ENCODE data around the gene KLHL17. TPM values are rescaled to one million over a fixed set of nuclear protein-coding genes. Genes with fewer than 3 reads are reported as not detected.
A peak's percentile ranks its signal among the peaks of the same experiment; 100 is the strongest.

Gene KLHL17
- total RNA-seq, 1 donor from 2014 or later = 6.4 TPM

GRCh38 chr1:923991-924655 lies 36.3 kb upstream of the KLHL17 start:
- intact Hi-C loops (cut with micrococcal nuclease) = no loop called here
- Histone ChIP-seq H3K27me3 (ENCODE audit: low read depth) (peaks cover 98% of the 10 kb centered on the region), H3K27ac (replicated peaks) (no peak overlapping the region), H3K36me3 (no peaks in the 10 kb centered on the region), H3K4me3 (peak overlapping the region; percentile 67), H3K9me3 (replicated peaks) (no peaks in the 10 kb centered on the region), H3K4me1 (peaks cover 49% of the 10 kb centered on the region)
- no peak for DNase-seq
- TF ChIP-seq CTCF (IDR thresholded peaks at IDR 0.05; ENCODE audit: borderline replicate concordance) = no peak

GRCh38 chr1:924656-925560 lies 35.5 kb upstream of the KLHL17 start:
- intact Hi-C loops (cut with micrococcal nuclease) = no loop called here
- H3K4me3 ChIP-seq = peak overlapping the region; percentile 67
- no peak for TF ChIP-seq CTCF (IDR thresholded peaks at IDR 0.05; ENCODE audit: borderline replicate concordance)
- no peaks in the 10 kb centered on the region for H3K36me3 ChIP-seq
- H3K9me3 ChIP-seq (replicated peaks) = no peaks in the 10 kb centered on the region
- peaks cover 98% of the 10 kb centered on the region for H3K27me3 ChIP-seq (ENCODE audit: low read depth)
- peaks cover 48% of the 10 kb centered on the region for H3K4me1 ChIP-seq
- DNase-seq = no peak
- H3K27ac ChIP-seq (replicated peaks) = no peak overlapping the region

- peaks cover 98% of the 10 kb centered on the region for H3K27me3 ChIP-seq (ENCODE audit: low read depth)
- no peak overlapping the region for H3K27ac ChIP-seq (replicated peaks)
Measured at GRCh38 chr1:925561-926421, 34.6 kb upstream of the KLHL17 start.

GRCh38 chr1:927234-927633 lies 33.1 kb upstream of the KLHL17 start:
- intact Hi-C loops (cut with micrococcal nuclease) = no loop called here
- no peak for DNase-seq
- no peak overlapping the region for H3K27ac ChIP-seq (replicated peaks)
- H3K27me3 ChIP-seq (ENCODE audit: low read depth) = peaks cover 98% of the 10 kb centered on the region
- H3K4me3 ChIP-seq = no peak overlapping the region
- no peak for TF ChIP-seq CTCF (IDR thresholded peaks at IDR 0.05; ENCODE audit: borderline replicate concordance)
- H3K4me1 ChIP-seq = peaks cover 28% of the 10 kb centered on the region
- no peaks in the 10 kb centered on the region for H3K9me3 ChIP-seq (replicated peaks)
- H3K36me3 ChIP-seq = no peaks in the 10 kb centered on the region

More at GRCh38 chr1:925561-926421, 34.6 kb upstream of the KLHL17 start:
- no peak for DNase-seq
- Histone ChIP-seq H3K9me3 (replicated peaks) (no peaks in the 10 kb centered on the region), H3K4me3 (peak overlapping the region; percentile 67), H3K4me1 (peaks cover 39% of the 10 kb centered on the region), H3K36me3 (no peaks in the 10 kb centered on the region)
- TF ChIP-seq CTCF (IDR thresholded peaks at IDR 0.05; ENCODE audit: borderline replicate concordance) = no peak
- intact Hi-C loops (cut with micrococcal nuclease) = no loop called here

- Histone ChIP-seq H3K27me3 (ENCODE audit: low read depth) (peaks cover 98% of the 10 kb centered on the region), H3K4me1 (peaks cover 27% of the 10 kb centered on the region), H3K9me3 (replicated peaks) (no peaks in the 10 kb centered on the region), H3K36me3 (no peaks in the 10 kb centered on the region), H3K4me3 (no peak overlapping the region), H3K27ac (replicated peaks) (no peak overlapping the region)
- intact Hi-C loops (cut with micrococcal nuclease) = no loop called here
- DNase-seq = no peak
- TF ChIP-seq CTCF (IDR thresholded peaks at IDR 0.05; ENCODE audit: borderline replicate concordance) = no peak
Measured at GRCh38 chr1:927748-928147, 32.6 kb upstream of the KLHL17 start.

Measured in left ventricle myocardium inferior (tissue), 1 donor.